ENCODE results near the gene ITFG2. TPM values are rescaled to one million over a fixed set of nuclear protein-coding genes. Genes with fewer than 3 reads are reported as not detected.

ITFG2 gene
- total and polyA plus RNA-seq, 7 donors = 11.6 to 31.9 (median 25.2) TPM

DNA sequence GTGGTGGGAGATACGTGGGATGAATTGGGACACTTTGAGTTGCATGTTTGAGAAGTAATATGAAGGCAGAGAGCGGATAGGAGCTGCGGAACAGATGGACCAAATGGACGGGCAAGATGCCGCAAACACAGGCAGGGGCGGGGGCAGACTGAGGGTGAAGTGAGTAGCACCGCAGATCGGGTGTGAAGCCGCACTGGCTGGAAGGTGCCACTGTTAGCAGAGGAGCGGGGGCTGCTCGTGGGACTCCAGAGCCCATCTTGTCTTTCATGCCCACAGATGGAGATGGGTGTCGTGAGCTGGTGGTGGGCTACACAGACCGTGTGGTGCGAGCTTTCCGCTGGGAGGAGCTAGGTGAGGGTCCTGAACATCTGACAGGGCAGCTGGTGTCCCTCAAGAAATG is 7.3 kb downstream of the ITFG2 start:
- Histone ChIP-seq H3K9me3 (no peaks in the 10 kb centered on the region), H3K27me3 (no peaks in the 10 kb centered on the region), H3K36me3 (peaks cover 31 to 93% (median 66%) of the 10 kb centered on the region in 4 donors), H3K4me3 (no peak overlapping the region), H3K27ac (no peak overlapping the region), H3K4me1 (no peaks in the 10 kb centered on the region)
- WGBS, 2 donors = 95 to 96% methylated on average over 15 of the region's 15 CpGs
- intact Hi-C loops (cut with DNase I) = no loop called here
- no peak for DNase-seq
- TF ChIP-seq, protein P1, sequence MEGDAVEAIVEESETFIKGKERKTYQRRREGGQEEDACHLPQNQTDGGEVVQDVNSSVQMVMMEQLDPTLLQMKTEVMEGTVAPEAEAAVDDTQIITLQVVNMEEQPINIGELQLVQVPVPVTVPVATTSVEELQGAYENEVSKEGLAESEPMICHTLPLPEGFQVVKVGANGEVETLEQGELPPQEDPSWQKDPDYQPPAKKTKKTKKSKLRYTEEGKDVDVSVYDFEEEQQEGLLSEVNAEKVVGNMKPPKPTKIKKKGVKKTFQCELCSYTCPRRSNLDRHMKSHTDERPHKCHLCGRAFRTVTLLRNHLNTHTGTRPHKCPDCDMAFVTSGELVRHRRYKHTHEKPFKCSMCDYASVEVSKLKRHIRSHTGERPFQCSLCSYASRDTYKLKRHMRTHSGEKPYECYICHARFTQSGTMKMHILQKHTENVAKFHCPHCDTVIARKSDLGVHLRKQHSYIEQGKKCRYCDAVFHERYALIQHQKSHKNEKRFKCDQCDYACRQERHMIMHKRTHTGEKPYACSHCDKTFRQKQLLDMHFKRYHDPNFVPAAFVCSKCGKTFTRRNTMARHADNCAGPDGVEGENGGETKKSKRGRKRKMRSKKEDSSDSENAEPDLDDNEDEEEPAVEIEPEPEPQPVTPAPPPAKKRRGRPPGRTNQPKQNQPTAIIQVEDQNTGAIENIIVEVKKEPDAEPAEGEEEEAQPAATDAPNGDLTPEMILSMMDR (IDR thresholded peaks at IDR 0.05) = no peak
- no peak for TF ChIP-seq POLR2A (IDR thresholded peaks at IDR 0.05)
- no peak for TF ChIP-seq POLR2AphosphoS5 (IDR thresholded peaks at IDR 0.05)
- TF ChIP-seq EP300 (IDR thresholded peaks at IDR 0.05) = no peak

DNA sequence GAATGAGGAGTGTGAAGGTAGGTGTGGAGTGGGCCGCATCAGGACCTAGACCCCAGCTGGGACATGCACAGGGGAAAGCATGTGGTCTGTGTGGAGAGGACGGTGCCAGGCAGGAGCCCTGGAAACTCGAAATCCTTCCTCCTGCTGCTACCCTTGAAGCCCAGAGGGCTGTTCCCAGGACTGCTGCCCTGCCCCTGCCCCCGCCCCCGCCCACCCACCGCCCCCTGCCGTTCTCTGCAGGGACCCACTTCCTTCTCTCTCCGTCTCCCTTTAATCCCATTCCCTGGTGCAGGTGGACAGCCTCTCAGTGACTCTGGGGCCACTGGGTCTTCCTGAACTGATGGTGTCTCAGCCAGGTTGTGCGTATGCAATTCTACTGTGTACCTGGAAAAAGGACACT is 8.0 kb downstream of the ITFG2 start:
- DNase-seq = no peak
- Histone ChIP-seq H3K9me3 (no peaks in the 10 kb centered on the region), H3K4me1 (no peaks in the 10 kb centered on the region), H3K36me3 (peaks cover 31 to 96% (median 68%) of the 10 kb centered on the region in 4 donors), H3K27ac (no peak overlapping the region), H3K27me3 (no peaks in the 10 kb centered on the region), H3K4me3 (no peak overlapping the region)
- 91% methylated on average over 9 of the region's 9 CpGs for WGBS, 2 donors
- TF ChIP-seq POLR2A (IDR thresholded peaks at IDR 0.05) (no peak), POLR2AphosphoS5 (IDR thresholded peaks at IDR 0.05) (no peak), EP300 (IDR thresholded peaks at IDR 0.05) (no peak)
- TF ChIP-seq, protein P1 (IDR thresholded peaks at IDR 0.05) = no peak
- intact Hi-C loops (cut with DNase I) = no loop called here

DNA sequence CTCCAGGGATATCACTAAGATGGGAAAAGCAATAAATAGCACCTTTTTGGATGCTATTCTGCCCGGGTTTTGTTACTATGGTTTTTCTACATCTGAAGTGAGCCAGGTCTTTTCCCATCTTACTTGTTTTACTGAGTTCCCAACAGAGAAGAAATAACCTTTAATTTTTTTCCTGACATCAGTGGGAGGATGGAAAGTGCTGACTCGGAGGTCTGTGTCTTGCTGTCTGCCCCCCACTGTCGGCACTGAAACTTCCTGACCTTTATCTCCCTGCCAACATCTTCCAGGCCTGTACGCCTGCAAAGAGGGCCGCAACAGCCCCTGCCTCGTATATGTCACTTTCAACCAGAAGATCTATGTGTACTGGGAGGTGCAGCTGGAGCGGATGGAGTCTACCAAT is 11.0 kb downstream of the ITFG2 start:
- no peak for TF ChIP-seq EP300 (IDR thresholded peaks at IDR 0.05)
- no peak for TF ChIP-seq POLR2AphosphoS5 (IDR thresholded peaks at IDR 0.05)
- no peak for TF ChIP-seq POLR2A (IDR thresholded peaks at IDR 0.05)
- TF ChIP-seq, protein P1 (IDR thresholded peaks at IDR 0.05) = no peak
- Histone ChIP-seq H3K27me3 (no peaks in the 10 kb centered on the region), H3K27ac (no peak overlapping the region), H3K4me1 (no peaks in the 10 kb centered on the region), H3K36me3 (peaks cover 25 to 99% (median 77%) of the 10 kb centered on the region in 4 donors), H3K4me3 (no peak overlapping the region), H3K9me3 (no peaks in the 10 kb centered on the region)
- intact Hi-C loops (cut with DNase I) = no loop called here
- DNase-seq = no peak
- 85 to 88% methylated on average over 7 of the region's 7 CpGs for WGBS, 2 donors

DNA sequence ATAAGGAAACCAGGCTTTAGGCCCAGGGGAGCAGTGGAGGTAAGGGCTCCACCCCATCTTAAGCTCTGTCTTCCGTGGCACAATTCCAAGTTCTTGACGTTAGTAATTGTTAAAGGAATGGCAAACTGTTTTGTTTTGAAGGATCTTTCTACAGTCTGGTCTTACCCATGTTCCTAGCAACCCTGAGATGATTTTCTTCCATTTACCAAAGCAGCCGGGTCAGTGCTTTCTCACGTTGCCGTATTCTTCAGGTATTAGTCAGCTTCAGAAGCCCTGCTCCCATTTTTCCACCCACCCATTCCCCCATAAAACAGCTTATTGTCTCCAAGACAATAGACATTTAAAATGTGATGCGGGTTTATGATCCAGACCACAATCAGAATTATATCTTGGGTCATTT is 12.1 kb downstream of the ITFG2 start:
- intact Hi-C loops (cut with DNase I) = no loop called here
- 75 to 85% methylated on average over 6 of the region's 6 CpGs for WGBS, 2 donors
- H3K36me3 ChIP-seq = peaks cover 20 to 94% (median 76%) of the 10 kb centered on the region in 4 donors
- TF ChIP-seq EP300 (IDR thresholded peaks at IDR 0.05) = no peak
- H3K27ac ChIP-seq = no peak overlapping the region
- no peak for DNase-seq
- no peaks in the 10 kb centered on the region for H3K27me3 ChIP-seq
- H3K4me3 ChIP-seq = no peak overlapping the region
- H3K4me1 ChIP-seq = no peaks in the 10 kb centered on the region
- H3K9me3 ChIP-seq = no peaks in the 10 kb centered on the region

DNA sequence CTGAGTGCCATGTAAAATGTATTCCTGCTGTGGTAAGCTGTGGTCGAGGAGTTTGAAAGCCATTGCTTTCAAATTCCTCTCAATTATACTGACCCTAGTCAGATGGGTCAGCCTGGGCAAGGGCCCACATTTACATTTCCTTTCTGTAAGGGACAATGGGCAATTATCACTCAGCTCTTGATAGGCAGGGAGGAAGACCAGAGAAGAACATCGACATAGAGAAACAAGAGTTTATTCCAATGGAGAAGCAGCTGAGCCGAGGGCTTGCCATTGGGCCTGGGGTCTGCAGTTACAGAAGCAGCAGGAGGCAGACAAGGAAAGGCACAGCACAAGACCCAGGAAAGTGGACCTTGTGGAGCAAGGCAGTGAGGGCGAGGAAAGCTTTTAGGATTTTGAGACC is 12.7 kb downstream of the ITFG2 start:
- H3K4me1 ChIP-seq = no peaks in the 10 kb centered on the region
- no peaks in the 10 kb centered on the region for H3K9me3 ChIP-seq
- H3K27ac ChIP-seq = no peak overlapping the region
- no peak overlapping the region for H3K4me3 ChIP-seq
- no peak for TF ChIP-seq POLR2A (IDR thresholded peaks at IDR 0.05)
- TF ChIP-seq, protein P1 (IDR thresholded peaks at IDR 0.05) = no peak
- no peak for TF ChIP-seq EP300 (IDR thresholded peaks at IDR 0.05)
- no peaks in the 10 kb centered on the region for H3K27me3 ChIP-seq
- intact Hi-C loops (cut with DNase I) = no loop called here
- DNase-seq = no peak
- 78 to 90% methylated on average over 4 of the region's 4 CpGs for WGBS, 2 donors
- peaks cover 20 to 94% (median 71%) of the 10 kb centered on the region in 4 donors for H3K36me3 ChIP-seq
